HepG2 (cell line): ENCODE data around the gene RHOBTB3. TPM values are rescaled to one million over a fixed set of nuclear protein-coding genes. Genes with fewer than 3 reads are reported as not detected.

Source experiments
- BATF2 ChIP-seq: sonication (generic); formaldehyde crosslinking; IDR thresholded peaks from 2 replicates; pipeline ENCODE4 v1.8.0; 2022; ENCODE audit warnings: mild to moderate bottlenecking, missing genetic modification reagents, moderate library complexity
- DZIP1 ChIP-seq: sonication (generic); formaldehyde crosslinking; IDR thresholded peaks from 2 replicates; pipeline ENCODE4 v1.5.0; 2020; ENCODE audit warnings: mild to moderate bottlenecking, missing genetic modification reagents
- HOXA5 ChIP-seq: sonication (generic); formaldehyde crosslinking; IDR thresholded peaks from 2 replicates; pipeline ENCODE4 v1.4.0; 2020; ENCODE audit warnings: missing genetic modification reagents
- KDM2A ChIP-seq: sonication (generic); formaldehyde crosslinking; IDR thresholded peaks from 2 replicates; pipeline ENCODE4 v1.4.0; 2020; ENCODE audit warnings: low read depth, missing genetic modification reagents, borderline replicate concordance
- MIER3 ChIP-seq: IDR thresholded peaks from 2 replicates; pipeline ENCODE4 v1.6.1; 2016; ENCODE audit warnings: missing compliant biosample characterization, borderline replicate concordance
- PBX3 ChIP-seq: sonication (generic); formaldehyde crosslinking; IDR thresholded peaks from 2 replicates; pipeline ENCODE4 v1.8.1; 2023; ENCODE audit warnings: missing genetic modification reagents, inconsistent platforms, borderline replicate concordance
- PRPF4 ChIP-seq: fragments of 200-400 bp; formaldehyde crosslinking; IDR thresholded peaks from 2 replicates; pipeline ENCODE4 v1.6.1; 2016; ENCODE audit warnings: low read length, low read depth; ENCODE audit not compliant: poor library complexity, severe bottlenecking
- REST ChIP-seq, 2 experiments: IDR thresholded peaks; 2 replicates each; pipeline ENCODE4 v1.6.1; 2011 to 2012; ENCODE audit warnings: low read length in 2 of 2, borderline replicate concordance in 1 of 2, low read depth in 1 of 2, mild to moderate bottlenecking in 1 of 2, moderate library complexity in 1 of 2
- SKIL ChIP-seq: sonication (generic); formaldehyde crosslinking; IDR thresholded peaks from 2 replicates; pipeline ENCODE4 v1.8.0; 2022; ENCODE audit warnings: missing genetic modification reagents, mild to moderate bottlenecking, moderate library complexity, borderline replicate concordance
- SP2 ChIP-seq: sonication (generic); formaldehyde crosslinking; IDR thresholded peaks from 2 replicates; pipeline ENCODE4 v1.5.1; 2020; ENCODE audit warnings: mild to moderate bottlenecking, missing genetic modification reagents
- ZNF232 ChIP-seq: sonication (generic); formaldehyde crosslinking; IDR thresholded peaks from 2 replicates; pipeline ENCODE4 v1.4.0; 2020; ENCODE audit warnings: missing genetic modification reagents, borderline replicate concordance
- ZNF451 ChIP-seq: sonication (generic); formaldehyde crosslinking; IDR thresholded peaks from 2 replicates; pipeline ENCODE4 v1.5.0; 2020; ENCODE audit warnings: mild to moderate bottlenecking, missing genetic modification reagents
- ZNF879 ChIP-seq: sonication (generic); formaldehyde crosslinking; IDR thresholded peaks from 2 replicates; pipeline ENCODE4 v1.8.1; 2023; ENCODE audit warnings: missing genetic modification reagents
- ZSCAN20 ChIP-seq: sonication (generic); formaldehyde crosslinking; IDR thresholded peaks from 2 replicates; pipeline ENCODE4 v1.4.0; 2020; ENCODE audit warnings: missing genetic modification reagents, mild to moderate bottlenecking, borderline replicate concordance
- ZSCAN5A ChIP-seq: sonication (generic); formaldehyde crosslinking; IDR thresholded peaks from 2 replicates; pipeline ENCODE4 v1.8.0; 2022; ENCODE audit warnings: mild to moderate bottlenecking, missing genetic modification reagents, borderline replicate concordance
- polyA plus RNA-seq, 8 experiments: library from polyadenylated mRNA; depleted of rRNA in 3 of 8; stranded (reverse) in 7 of 8; unstranded in 1 of 8; fragments of >200 nt; fragmentation: Illumina TruSeq in 4 of 8; extraction: Trizol in 4 of 8; gene quantifications; 2 replicates each; pipeline versions ENCODE4 v1.2.1 to v1.2.3, GENCODE V29; 2011 to 2016; ENCODE audit warnings: low read depth in 4 of 8, missing spikeins in 1 of 8, mixed read lengths in 1 of 8; ENCODE audit not compliant: insufficient read depth in 1 of 8
- total RNA-seq, 5 experiments: library from RNA; depleted of rRNA; stranded (reverse); fragments of >200 nt; fragmentation: Illumina TruSeq; extraction: Trizol; gene quantifications; 2 replicates each; pipeline ENCODE4 v1.2.3, GENCODE V29; 2016; ENCODE audit warnings: low read depth in 1 of 5

Gene RHOBTB3
- total and polyA plus RNA-seq, 2 of the 13 experiments (the other 11 are each of a cell fraction or from before 2014, with no cell fraction given), result 31.6 to 35.4 TPM

GRCh38 chr5:95803271-95804148 lies 72.4 kb downstream of the RHOBTB3 start (continued):
- TF ChIP-seq REST (IDR thresholded peaks at IDR 0.05; ENCODE audit: borderline replicate concordance in 1 of 2, low read depth in 1 of 2, low read length in 2 of 2) (no peak), ZSCAN20 (CRISPR knock-in tag) (no peak), MIER3 (0 out of 2 replicates have a peak, but pooled peaks have one; percentile 32), DZIP1 (CRISPR knock-in tag) (no peak), HOXA5 (no peak), ZNF232 (no peak), BATF2 (CRISPR knock-in tag) (no peak), PBX3 (CRISPR knock-in tag) (no peak), SKIL (CRISPR knock-in tag) (peak; percentile 26; the same call in 1 of the 2 replicates), KDM2A (CRISPR knock-in tag) (no peak), ZNF451 (CRISPR knock-in tag) (no peak), PRPF4 (no peak), SP2 (CRISPR knock-in tag) (no peak), ZNF879 (CRISPR knock-in tag) (no peak), ZSCAN5A (CRISPR knock-in tag) (no peak)
